Measurements from ENCODE around the gene BRCC3. TPM values are rescaled to one million over a fixed set of nuclear protein-coding genes. Genes with fewer than 3 reads are reported as not detected.

Gene BRCC3
- total and polyA plus RNA-seq, 4 donors = 7.8 to 12.2 (median 10.1) TPM

DNA sequence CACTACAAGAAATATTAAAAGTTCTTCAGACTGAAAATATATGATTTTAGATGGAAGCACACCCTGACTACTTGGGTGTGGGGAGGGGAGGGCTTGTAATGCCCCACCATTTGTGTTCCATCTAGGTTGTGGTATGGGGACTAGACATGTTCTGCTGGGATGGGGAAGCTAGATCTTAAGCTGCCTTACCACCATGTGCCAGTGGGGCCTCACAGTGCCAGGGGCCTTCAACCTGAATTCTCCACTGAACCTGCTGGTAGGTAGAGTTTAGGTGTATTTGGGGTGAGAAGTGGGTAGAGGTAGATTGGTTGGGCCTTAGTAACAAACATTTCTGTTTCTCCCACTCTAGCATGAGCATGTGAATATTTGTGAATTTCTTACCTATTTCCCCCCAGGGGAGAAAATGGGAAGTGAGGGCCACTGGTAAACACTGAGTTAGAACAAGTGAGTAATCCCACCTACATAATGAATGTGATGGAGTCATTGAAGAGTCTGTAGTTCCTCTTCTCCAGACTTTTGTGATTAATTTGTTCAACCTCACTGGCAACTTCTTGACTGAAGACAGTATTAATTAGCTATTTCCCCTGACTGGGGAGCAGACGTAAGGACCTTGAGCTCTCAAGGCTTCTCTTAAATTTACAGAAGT lies 44.0 kb downstream of the BRCC3 start (continued):
- no peak for TF ChIP-seq ZBTB33 (IDR thresholded peaks at IDR 0.05)

DNA sequence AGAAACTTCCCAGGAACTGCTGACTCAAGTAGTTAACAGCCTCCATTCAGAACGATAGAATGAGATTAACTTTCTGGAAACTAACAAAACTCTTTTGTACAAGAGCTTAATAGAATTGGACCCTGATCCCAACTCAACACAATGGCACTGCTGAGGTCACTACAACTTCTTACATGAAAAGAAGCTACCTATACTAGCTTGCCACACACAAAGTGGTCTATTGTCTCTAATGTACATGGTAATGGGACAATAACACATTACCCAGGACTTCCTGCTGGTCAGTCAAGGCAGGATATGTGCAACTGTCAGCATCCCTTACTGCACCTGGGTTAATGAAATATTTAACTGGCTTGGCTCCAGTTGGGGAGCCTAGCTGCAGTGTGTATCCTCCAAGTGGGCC lies 56.2 kb downstream of the BRCC3 start:
- Histone ChIP-seq H3K36me3 (ENCODE audit: control insufficient read depth in 4 of 4, insufficient read depth in 3 of 4, low read depth in 1 of 4, low read length in 3 of 4) (no peaks in the 10 kb centered on the region), H3K27ac (ENCODE audit: low read depth in 1 of 2, low read length in 2 of 2) (no peak overlapping the region), H3K4me3 (ENCODE audit: low read depth in 1 of 3, low read length in 3 of 3) (no peak overlapping the region), H3K27me3 (ENCODE audit: control insufficient read depth in 4 of 4, insufficient read depth in 4 of 4, low read length in 3 of 4) (no peaks in the 10 kb centered on the region), H3K9ac (ENCODE audit: low read depth in 1 of 2, low read length in 2 of 2) (no peak overlapping the region), H3K4me1 (ENCODE audit: control insufficient read depth in 4 of 4, insufficient read depth in 4 of 4, low read length in 3 of 4) (no peaks in the 10 kb centered on the region), H3K9me3 (ENCODE audit: control insufficient read depth in 4 of 4, low read length in 3 of 4) (no peaks in the 10 kb centered on the region)
- no peak for DNase-seq (ENCODE audit: low spot score)
- TF ChIP-seq JUND (IDR thresholded peaks at IDR 0.05) = no peak
- no peak for TF ChIP-seq NR2F2 (IDR thresholded peaks at IDR 0.05)
- TF ChIP-seq RXRA (IDR thresholded peaks at IDR 0.05) = no peak
- TF ChIP-seq FOXA2 (IDR thresholded peaks at IDR 0.05) = no peak
- TF ChIP-seq HNF4A (conservative IDR thresholded peaks at IDR 0.05) = no peak
- TF ChIP-seq, protein P1, sequence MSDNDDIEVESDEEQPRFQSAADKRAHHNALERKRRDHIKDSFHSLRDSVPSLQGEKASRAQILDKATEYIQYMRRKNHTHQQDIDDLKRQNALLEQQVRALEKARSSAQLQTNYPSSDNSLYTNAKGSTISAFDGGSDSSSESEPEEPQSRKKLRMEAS (IDR thresholded peaks at IDR 0.05) = no peak
- no peak for TF ChIP-seq HNF4G (IDR thresholded peaks at IDR 0.05)
- TF ChIP-seq ZBTB33 (IDR thresholded peaks at IDR 0.05) = no peak
- TF ChIP-seq, protein P2, sequence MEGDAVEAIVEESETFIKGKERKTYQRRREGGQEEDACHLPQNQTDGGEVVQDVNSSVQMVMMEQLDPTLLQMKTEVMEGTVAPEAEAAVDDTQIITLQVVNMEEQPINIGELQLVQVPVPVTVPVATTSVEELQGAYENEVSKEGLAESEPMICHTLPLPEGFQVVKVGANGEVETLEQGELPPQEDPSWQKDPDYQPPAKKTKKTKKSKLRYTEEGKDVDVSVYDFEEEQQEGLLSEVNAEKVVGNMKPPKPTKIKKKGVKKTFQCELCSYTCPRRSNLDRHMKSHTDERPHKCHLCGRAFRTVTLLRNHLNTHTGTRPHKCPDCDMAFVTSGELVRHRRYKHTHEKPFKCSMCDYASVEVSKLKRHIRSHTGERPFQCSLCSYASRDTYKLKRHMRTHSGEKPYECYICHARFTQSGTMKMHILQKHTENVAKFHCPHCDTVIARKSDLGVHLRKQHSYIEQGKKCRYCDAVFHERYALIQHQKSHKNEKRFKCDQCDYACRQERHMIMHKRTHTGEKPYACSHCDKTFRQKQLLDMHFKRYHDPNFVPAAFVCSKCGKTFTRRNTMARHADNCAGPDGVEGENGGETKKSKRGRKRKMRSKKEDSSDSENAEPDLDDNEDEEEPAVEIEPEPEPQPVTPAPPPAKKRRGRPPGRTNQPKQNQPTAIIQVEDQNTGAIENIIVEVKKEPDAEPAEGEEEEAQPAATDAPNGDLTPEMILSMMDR (IDR thresholded peaks at IDR 0.05; ENCODE audit: low read depth, low read length, missing input control) = no peak
- TF ChIP-seq, protein P3, sequence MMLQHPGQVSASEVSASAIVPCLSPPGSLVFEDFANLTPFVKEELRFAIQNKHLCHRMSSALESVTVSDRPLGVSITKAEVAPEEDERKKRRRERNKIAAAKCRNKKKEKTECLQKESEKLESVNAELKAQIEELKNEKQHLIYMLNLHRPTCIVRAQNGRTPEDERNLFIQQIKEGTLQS (IDR thresholded peaks at IDR 0.05) = no peak
- no peak for TF ChIP-seq EGR1 (IDR thresholded peaks at IDR 0.05; ENCODE audit: low read depth in 2 of 2)
- TF ChIP-seq REST (IDR thresholded peaks at IDR 0.05) = no peak
- no peak for TF ChIP-seq GABPA (IDR thresholded peaks at IDR 0.05 in 1 of 2, conservative IDR thresholded peaks at IDR 0.05 in 1 of 2)
- no peak for TF ChIP-seq FOXA1 (IDR thresholded peaks at IDR 0.05)
- no peak for TF ChIP-seq TAF1 (conservative IDR thresholded peaks at IDR 0.05)
- WGBS = 79% methylated on average over 1 of the region's 1 CpG

All from liver (tissue), 9 donors.